ENCODE data around the gene RNF224.

DNA sequence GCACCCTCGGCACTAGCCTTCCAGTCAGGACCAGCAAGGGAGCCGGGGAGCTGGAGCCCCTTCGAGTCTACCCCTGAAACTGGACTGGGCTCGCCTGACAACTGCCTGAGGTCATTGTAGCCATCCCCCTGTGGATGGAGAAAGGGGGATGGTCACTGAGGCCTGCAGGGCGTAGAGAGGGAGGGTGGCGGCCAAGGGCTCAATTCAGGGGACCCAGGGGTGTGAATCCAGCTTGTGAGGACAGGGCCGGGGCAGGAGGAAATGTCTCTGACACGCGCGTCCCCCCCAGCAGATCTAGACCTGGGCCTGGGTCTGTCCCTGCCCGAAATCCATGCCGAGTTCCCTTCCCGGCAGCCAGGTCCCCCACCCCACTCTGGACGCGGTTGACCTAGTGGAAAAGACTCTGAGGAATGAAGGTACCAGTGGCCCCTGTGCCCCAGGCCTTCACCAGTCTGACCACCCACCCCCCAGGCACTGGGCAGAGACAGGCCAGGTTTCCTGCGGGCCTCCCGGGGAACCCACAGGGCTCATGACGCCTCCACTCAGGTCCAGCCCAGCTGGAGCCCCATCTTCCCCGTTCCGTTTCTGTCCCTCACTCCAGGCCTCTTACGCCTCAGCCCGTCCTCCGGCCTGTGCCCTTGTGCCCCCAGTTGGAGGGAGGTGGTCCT, 4.2 kb downstream of the RNF224 start:
- TF ChIP-seq POLR2A (IDR thresholded peaks at IDR 0.05; ENCODE audit: borderline replicate concordance, extremely low read depth, insufficient read depth, insufficient read length) (no peak), ZNF274 (IDR thresholded peaks at IDR 0.05; ENCODE audit: low read depth, low read length) (no peak), SRF (IDR thresholded peaks at IDR 0.05; ENCODE audit: low read depth) (no peak), EZH2phosphoT487 (IDR thresholded peaks at IDR 0.05; ENCODE audit: borderline replicate concordance) (no peak), EZH2 (IDR thresholded peaks at IDR 0.05) (no peak), POLR2AphosphoS5 (IDR thresholded peaks at IDR 0.05; ENCODE audit: low read depth, low read length) (no peak), YY1 (IDR thresholded peaks at IDR 0.05; ENCODE audit: extremely low read depth, insufficient replicate concordance, low read depth, low read length) (no peak), EGR1 (IDR thresholded peaks at IDR 0.05; ENCODE audit: low read depth) (no peak)
- TF ChIP-seq, protein P1, sequence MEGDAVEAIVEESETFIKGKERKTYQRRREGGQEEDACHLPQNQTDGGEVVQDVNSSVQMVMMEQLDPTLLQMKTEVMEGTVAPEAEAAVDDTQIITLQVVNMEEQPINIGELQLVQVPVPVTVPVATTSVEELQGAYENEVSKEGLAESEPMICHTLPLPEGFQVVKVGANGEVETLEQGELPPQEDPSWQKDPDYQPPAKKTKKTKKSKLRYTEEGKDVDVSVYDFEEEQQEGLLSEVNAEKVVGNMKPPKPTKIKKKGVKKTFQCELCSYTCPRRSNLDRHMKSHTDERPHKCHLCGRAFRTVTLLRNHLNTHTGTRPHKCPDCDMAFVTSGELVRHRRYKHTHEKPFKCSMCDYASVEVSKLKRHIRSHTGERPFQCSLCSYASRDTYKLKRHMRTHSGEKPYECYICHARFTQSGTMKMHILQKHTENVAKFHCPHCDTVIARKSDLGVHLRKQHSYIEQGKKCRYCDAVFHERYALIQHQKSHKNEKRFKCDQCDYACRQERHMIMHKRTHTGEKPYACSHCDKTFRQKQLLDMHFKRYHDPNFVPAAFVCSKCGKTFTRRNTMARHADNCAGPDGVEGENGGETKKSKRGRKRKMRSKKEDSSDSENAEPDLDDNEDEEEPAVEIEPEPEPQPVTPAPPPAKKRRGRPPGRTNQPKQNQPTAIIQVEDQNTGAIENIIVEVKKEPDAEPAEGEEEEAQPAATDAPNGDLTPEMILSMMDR (IDR thresholded peaks at IDR 0.05 in 2 of 3, conservative IDR thresholded peaks at IDR 0.05 in 1 of 3; ENCODE audit: borderline replicate concordance in 1 of 3, insufficient read depth in 1 of 3, low read depth in 2 of 3, low read length in 2 of 3) = no peak
- TF ChIP-seq, protein P2, sequence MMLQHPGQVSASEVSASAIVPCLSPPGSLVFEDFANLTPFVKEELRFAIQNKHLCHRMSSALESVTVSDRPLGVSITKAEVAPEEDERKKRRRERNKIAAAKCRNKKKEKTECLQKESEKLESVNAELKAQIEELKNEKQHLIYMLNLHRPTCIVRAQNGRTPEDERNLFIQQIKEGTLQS (IDR thresholded peaks at IDR 0.05) = no peak
- TF ChIP-seq, protein P3, sequence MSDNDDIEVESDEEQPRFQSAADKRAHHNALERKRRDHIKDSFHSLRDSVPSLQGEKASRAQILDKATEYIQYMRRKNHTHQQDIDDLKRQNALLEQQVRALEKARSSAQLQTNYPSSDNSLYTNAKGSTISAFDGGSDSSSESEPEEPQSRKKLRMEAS (IDR thresholded peaks at IDR 0.05) = no peak
- TF ChIP-seq, protein P4, sequence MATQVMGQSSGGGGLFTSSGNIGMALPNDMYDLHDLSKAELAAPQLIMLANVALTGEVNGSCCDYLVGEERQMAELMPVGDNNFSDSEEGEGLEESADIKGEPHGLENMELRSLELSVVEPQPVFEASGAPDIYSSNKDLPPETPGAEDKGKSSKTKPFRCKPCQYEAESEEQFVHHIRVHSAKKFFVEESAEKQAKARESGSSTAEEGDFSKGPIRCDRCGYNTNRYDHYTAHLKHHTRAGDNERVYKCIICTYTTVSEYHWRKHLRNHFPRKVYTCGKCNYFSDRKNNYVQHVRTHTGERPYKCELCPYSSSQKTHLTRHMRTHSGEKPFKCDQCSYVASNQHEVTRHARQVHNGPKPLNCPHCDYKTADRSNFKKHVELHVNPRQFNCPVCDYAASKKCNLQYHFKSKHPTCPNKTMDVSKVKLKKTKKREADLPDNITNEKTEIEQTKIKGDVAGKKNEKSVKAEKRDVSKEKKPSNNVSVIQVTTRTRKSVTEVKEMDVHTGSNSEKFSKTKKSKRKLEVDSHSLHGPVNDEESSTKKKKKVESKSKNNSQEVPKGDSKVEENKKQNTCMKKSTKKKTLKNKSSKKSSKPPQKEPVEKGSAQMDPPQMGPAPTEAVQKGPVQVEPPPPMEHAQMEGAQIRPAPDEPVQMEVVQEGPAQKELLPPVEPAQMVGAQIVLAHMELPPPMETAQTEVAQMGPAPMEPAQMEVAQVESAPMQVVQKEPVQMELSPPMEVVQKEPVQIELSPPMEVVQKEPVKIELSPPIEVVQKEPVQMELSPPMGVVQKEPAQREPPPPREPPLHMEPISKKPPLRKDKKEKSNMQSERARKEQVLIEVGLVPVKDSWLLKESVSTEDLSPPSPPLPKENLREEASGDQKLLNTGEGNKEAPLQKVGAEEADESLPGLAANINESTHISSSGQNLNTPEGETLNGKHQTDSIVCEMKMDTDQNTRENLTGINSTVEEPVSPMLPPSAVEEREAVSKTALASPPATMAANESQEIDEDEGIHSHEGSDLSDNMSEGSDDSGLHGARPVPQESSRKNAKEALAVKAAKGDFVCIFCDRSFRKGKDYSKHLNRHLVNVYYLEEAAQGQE (IDR thresholded peaks at IDR 0.05; ENCODE audit: low read depth) = no peak

All from HCT116 (cell line).